VCaP (cell line): ENCODE data around the gene PPARG.

Experiments
- H3K27ac ChIP-seq: fragments of 450-650 bp; 2 replicates; pipeline ENCODE4 v1.5.1; 2017
- CTCF ChIP-seq: fragments of 450-650 bp; conservative IDR thresholded peaks from 2 replicates; pipeline ENCODE4 v1.5.1; 2017; ENCODE audit warnings: mild to moderate bottlenecking, moderate library complexity

Gene PPARG

GRCh38 chr3:12479919-12480427, 191.1 kb downstream of the PPARG start:
- H3K27ac ChIP-seq, result peak overlapping the region; percentile 48
- TF ChIP-seq CTCF, result peak; percentile 82

- peak overlapping the region; percentile 91 for H3K27ac ChIP-seq
- no peak for TF ChIP-seq CTCF
These were observed 194.5 kb downstream of the PPARG start for GRCh38 chr3:12483410-12483809.

GRCh38 chr3:12483872-12484197, 195.0 kb downstream of the PPARG start:
- no peak for TF ChIP-seq CTCF
- peak overlapping the region; percentile 91 for H3K27ac ChIP-seq
